SK-N-MC (cell line): ENCODE data around the gene PRXL2B.

ENCODE experiments used
- EZH2 ChIP-seq: fragments of 200-600 bp; sonication (generic); IDR thresholded peaks from one replicate; pipeline ENCODE4 v1.6.1; 2017; ENCODE audit warnings: antibody characterized with exemption
- POLR2AphosphoS5 ChIP-seq: IDR thresholded peaks from 2 replicates; pipeline ENCODE4 v1.6.1; 2012; ENCODE audit warnings: mild to moderate bottlenecking, low read depth, low read length, borderline replicate concordance

- TF ChIP-seq POLR2AphosphoS5 (no peak), EZH2 (no peak)
Measured at GRCh38 chr1:2546515-2547209, 39.9 kb upstream of the PRXL2B start.
